GM10266 (cell line): ENCODE measurements around the gene PMEPA1.

Experiments used
- DNase-seq: peaks from one replicate; pipeline ENCODE4 v3.0.0; 2012; ENCODE audit errors: extremely low spot score
- CTCF ChIP-seq: IDR thresholded peaks from 2 replicates; pipeline ENCODE4 v1.5.1; 2012; ENCODE audit warnings: mild to moderate bottlenecking, low read depth; ENCODE audit not compliant: control insufficient read depth, insufficient read depth; ENCODE audit errors: missing control alignments

Gene PMEPA1

GRCh38 chr20:57625181-57625958 lies 84.4 kb downstream of the PMEPA1 start:
- DNase-seq, result no peak
- TF ChIP-seq CTCF, result no peak

- no peak for DNase-seq
- no peak for TF ChIP-seq CTCF
Measured at GRCh38 chr20:57624124-57624523, 85.7 kb downstream of the PMEPA1 start.

GRCh38 chr20:57622579-57623381 lies 87.0 kb downstream of the PMEPA1 start:
- TF ChIP-seq CTCF, result peak; percentile 75
- peak; percentile 58 for DNase-seq

GRCh38 chr20:57622201-57622570 lies 87.6 kb downstream of the PMEPA1 start:
- DNase-seq, result no peak
- TF ChIP-seq CTCF, result no peak

- DNase-seq, result no peak
- TF ChIP-seq CTCF, result no peak
Measured at GRCh38 chr20:57621421-57622200, 88.2 kb downstream of the PMEPA1 start.

- no peak for TF ChIP-seq CTCF
- no peak for DNase-seq
Measured at GRCh38 chr20:57620999-57621398, 88.8 kb downstream of the PMEPA1 start.
